Astrocyte (in vitro differentiated cells and primary cell): Measurements from ENCODE around the gene CAPZB.

Experiments
- EZH2 ChIP-seq: IDR thresholded peaks from 2 replicates; pipeline ENCODE4 v1.6.1; 2012; ENCODE audit warnings: mild to moderate bottlenecking, low read length, inconsistent platforms; ENCODE audit not compliant: insufficient read depth
- TF ChIP-seq, protein P1 (sequence below): IDR thresholded peaks from 2 replicates; pipeline ENCODE4 v1.5.1; 2011; ENCODE audit warnings: low read depth, mild to moderate bottlenecking, inconsistent platforms, low read length, moderate library complexity; ENCODE audit not compliant: insufficient read depth

DNA sequence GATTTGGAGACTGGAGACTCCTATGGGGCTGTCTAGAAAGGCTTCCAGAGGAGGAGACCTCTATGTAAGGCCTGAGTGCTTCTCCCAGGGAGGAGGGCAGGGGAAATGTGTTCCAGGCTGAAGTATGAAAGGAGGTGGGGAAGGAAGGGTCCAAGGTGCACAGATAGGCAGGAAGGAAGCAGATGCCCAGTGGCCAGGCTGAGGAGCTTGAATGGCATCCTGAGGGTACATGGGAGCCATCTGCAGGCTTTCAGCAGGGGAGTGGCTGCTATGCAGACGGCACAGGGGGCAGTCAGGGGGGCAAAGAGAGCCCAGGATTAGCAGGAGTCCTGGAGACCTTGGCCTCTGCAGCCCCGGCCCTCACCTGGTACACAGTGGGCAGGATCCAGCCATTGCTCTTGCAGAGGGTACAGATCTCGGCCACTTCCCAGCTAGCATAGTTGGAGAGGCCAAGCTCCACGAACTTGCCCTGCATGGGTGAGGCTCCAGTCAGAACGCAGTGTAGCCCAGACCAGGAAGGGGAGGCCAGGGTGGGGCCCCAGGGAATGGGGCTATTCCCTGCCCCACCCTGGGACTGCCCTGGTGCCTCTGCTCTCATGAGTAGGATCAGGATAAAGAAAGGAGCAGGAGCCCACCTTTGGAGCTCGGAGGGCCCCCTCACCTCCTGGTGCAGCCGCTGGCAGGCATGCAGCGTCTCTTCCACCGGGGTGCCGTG lies 177.4 kb downstream of the CAPZB start:
- TF ChIP-seq, protein P1, sequence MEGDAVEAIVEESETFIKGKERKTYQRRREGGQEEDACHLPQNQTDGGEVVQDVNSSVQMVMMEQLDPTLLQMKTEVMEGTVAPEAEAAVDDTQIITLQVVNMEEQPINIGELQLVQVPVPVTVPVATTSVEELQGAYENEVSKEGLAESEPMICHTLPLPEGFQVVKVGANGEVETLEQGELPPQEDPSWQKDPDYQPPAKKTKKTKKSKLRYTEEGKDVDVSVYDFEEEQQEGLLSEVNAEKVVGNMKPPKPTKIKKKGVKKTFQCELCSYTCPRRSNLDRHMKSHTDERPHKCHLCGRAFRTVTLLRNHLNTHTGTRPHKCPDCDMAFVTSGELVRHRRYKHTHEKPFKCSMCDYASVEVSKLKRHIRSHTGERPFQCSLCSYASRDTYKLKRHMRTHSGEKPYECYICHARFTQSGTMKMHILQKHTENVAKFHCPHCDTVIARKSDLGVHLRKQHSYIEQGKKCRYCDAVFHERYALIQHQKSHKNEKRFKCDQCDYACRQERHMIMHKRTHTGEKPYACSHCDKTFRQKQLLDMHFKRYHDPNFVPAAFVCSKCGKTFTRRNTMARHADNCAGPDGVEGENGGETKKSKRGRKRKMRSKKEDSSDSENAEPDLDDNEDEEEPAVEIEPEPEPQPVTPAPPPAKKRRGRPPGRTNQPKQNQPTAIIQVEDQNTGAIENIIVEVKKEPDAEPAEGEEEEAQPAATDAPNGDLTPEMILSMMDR = no peak
- no peak for TF ChIP-seq EZH2
